SK-N-DZ (cell line): ENCODE measurements around the gene ZC3H7B.
"Not testable (repeated sequence)": the region's sequence is repeated elsewhere in the genome, so short reads cannot be mapped to it uniquely, and the experiment has no call there.

ENCODE experiments used
- DNase-seq: peaks from one replicate; pipeline ENCODE4 v3.0.0-alpha.2; 2015; ENCODE audit warnings: low spot score

Gene ZC3H7B

DNA sequence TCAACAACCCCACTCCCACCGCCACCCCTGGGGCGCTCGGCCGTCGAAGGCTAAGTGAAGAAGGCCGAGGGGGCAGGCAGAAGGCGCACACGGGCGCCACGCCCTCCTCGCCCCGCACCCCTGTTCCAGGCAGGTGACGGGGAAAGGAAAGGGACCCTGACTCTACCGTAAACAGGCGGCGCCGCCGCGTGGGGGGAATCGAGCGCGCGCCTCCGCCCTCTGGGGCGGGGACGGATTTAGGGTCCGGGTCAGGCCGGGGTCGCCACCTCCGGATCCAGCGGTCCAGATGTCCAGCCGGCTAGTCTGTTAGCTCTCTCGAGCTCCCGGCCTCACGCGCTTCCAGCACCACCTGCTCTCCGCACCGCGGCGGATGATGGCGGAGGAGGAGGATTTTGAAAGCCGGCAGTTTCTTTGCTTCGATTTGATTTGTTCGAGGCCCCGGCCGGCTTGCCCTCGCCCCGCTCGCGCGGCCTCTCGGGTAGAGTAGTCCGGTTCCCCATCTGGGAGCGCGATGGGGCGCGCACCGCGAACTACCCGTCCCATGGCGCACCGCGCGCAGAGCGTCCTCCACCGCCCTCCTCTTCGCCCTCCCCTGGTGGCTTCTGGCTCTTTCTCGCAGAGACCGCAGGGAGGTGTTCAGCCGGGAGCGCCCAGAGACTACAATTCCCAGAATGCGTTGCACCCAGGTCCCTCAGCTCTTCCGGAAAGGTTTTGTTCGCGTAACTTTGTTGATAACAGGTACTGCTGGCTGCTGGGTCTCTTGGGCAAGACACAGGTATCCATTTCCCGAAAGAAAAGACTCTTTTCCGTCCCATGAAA is 15.3 kb upstream of the ZC3H7B start, which contains the start of gene RANGAP1:
RANGAP1 (minus strand) TSS at position 368 of the 819 bp plus-strand sequence. CDS start 5,143 bp downstream, outside the sequence.
- peak; percentile 98 for DNase-seq

DNA sequence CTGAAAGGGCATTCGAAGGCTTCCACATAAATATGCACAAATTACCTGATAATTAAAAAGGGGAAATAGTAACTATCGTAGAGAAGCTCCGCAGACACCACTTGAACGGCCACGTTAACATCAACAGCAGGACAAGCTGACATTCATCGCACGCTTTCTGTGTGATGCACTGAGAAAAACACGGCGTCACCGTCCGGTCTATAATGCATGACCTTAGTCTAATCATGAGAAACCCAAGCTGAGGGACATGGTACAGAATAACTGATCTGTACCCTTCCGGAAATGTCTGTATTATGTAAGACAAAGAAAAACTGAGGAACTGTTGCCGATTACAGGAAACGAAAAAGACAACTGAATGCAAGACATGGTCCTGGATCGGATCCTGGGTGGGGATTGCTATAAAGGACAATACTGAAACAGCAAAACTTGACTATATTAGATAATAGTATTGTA is 14.7 kb upstream of the ZC3H7B start:
- no peak for DNase-seq

DNA sequence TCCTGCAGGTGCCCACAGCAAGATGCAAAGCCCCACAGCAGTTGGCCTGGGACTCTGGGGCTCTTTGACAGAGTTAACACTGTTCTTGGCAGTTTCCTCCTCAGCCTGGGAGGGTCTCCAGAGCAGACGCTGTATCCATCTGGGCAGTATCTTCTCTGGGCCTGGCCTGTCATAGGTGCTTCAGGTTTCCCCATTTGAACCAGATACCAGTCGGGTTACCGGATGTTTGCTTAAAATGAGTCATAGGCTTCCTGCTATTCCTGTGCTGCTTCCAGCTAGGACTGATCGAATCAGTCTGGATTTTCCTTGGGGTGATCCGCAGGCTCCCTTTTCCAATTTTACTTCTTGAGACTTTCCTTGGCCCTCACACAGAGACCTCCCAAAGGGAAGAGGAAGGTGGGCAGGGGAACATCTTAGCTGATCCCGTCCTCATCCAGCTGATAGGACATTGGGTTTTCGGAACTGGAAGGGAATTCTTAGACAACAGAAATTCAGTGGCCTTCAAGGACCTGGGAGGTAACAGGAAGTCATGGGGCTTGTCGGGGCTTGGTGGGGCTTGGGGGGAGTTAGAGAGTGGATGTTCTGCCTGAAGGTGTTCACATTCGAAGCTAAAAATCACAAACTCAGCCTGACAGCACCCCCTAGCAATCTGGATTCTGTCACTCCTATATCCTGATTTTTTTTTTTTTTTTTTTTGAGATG is 12.9 kb upstream of the ZC3H7B start:
- peak; percentile 57 for DNase-seq

DNA sequence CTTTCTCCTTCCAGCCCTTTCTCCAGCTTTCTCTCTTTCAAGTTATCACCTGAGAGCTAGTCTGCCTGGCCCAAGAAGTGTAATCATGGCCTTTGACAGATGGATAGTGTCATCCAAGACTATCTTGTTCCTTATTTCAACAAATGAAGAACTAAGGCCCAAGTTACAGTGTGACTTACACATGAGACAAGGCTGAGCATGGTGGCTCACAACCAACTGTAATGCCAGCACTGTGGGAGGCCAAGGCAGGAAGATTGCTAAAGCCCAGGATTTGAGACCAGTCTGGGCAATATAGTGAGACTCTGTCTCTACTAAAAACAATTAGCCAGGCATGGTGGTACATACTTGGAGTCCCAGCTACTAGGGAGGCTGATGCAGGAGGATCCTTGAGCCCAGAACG is 11.7 kb upstream of the ZC3H7B start:
- DNase-seq: no peak

DNA sequence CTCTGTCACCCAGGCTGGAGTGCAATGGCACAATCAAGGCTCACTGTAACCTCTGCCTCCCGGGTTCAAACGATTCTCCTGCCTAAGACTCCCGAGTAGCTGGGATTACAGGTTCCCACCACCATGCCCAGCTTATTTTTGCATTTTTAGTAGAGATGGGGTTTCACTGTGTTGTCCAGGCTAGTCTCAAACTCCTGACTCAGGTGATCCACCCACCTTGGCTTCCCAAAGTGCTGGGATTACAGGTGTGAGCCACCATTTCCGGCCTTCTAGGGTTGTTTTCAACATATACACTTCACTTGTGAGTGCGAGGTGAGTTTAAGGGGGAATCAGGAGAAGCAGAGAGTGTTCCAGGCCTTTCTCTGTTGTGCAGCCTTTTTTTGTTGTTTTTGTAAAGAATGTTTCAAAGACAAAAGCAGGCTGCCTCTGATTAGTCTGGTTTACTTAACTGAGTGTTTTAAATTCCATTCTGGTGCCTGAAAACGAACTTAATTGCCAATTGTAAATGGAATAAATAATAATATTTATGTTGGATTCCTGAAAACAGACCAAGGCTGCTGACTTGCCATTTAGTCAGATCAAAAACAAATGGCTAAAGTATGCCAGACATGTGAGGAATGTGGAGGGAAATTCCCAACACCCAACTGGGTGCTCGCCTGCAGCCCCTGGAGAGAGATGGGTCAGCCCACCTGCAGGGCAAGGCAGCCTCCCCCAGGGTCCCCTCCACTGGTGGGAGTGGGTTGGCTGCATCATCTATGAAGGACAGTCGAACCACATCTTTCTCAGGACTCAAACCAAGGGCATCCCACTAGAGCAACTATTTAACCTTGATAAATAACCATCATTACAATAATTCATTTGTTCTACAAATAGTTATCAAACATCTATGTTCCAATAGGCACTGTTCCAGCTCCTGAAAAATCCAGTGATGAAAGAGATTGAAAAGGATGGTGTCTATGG is 10.8 kb upstream of the ZC3H7B start:
- DNase-seq: no peak

DNA sequence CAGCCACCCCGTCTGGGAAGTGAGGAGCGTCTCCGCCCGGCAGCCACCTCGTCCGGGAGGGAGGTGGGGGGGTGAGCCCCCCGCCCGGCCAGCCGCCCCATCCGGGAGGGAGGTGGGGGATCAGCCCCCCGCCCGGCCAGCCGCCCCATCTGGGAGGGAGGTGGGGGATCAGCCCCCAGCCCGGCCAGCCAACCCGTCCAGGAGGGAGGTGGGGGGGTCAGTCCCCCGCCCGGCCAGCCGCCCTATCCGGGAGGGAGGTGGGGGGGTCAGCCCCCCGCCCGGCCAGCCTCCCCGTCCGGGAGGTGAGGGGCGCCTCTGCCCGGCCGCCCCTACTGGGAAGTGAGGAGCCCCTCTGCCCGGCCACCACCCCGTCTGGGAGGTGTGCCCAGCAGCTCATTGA is 6.5 kb upstream of the ZC3H7B start:
- DNase-seq: not testable (repeated sequence)

DNA sequence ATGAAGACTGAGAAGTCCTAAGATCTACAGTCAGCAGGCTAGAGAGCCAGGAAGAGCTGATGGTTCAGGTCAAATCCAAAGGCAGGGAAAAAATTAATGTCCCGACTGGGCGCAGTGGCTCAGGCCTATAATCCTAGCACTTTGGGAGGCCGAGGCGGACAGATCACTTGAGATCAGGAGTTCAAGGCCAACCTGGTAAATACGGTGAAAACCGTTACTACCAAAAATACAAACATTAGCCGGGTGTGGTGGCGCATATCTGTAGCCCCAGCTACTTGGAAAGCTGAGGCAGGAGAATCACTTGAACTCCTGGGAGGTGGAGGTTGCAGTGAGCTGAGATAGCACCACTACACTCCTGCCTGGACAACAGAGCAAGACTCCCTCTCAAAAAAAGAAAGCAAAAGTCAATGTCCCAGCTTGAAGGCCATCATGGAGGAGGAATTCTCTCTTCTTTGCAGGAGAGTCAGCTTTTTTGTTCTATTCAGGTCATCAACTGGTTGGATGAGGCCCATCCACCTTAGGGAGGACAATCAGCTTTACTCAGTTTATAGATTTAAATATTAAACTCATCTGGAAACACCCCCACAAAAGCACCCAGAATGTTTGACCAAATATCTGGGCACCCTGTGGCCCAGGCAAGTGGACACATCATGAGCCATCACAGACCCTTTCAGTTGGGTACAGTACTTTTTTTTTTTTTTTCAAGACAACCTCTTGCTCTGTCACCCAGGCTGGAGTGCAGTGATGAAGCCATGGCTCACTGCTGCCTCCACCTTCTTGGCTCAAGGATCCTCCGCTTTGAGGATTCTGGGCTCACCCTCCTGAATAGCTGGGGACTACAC is 4.3 kb upstream of the ZC3H7B start:
- DNase-seq: no peak

DNA sequence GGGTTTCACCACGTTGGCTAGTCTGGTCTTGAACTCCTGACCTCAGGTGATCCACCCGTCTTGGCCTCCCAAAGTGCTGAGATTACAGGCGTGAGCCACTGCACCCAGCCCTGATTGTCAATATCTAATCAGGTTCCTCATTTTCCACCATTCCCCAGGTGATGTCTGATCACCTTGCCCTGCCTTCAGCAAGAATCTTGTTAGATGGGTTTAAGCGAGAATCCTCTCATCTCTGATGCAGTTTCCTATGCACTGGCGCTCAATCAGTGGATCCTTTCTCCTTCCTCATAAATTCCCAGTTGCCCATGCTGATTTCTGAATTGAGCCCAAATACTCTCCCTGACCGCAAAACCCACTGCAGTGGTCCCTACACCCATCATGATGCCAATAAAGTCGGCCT is 664 bp upstream of the ZC3H7B start:
- DNase-seq: no peak

DNA sequence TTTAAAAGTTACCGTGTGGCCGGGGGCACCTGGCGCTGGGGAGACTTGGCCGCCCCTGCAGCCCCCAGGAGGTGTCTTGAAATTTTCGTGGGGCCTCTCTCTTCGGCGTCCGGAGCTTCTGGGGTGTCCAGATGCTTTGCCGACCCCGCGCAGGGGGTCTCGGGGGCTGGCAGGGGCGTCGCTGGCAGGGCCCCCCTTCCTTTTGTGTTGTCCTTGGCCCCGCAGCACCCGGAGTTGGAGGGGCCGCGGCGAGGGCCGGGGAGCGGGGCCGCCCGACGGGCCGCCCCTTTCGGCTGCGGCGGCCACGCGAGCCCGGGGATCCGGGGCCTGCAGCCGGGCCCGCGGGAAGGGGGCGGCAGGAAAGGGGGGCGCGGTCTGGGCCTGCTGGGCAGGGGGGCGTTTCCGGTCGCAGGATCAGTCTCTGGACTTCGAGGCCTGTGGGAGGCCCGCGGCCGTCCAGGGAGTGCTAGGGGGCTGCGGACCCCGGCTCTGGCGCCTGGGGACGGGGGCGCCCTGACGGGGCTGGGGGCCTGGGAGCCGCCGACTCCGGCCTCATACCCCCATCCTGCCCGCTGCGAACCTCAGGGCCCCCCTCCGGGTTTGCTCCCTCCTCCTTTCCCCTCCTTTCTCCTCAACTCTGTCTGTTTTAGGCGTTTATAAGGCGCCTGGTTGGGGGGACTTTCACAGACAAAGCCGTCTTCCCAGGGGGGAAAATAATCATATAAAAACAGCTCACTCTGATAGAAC is 869 bp downstream of the ZC3H7B start:
- DNase-seq: no peak

DNA sequence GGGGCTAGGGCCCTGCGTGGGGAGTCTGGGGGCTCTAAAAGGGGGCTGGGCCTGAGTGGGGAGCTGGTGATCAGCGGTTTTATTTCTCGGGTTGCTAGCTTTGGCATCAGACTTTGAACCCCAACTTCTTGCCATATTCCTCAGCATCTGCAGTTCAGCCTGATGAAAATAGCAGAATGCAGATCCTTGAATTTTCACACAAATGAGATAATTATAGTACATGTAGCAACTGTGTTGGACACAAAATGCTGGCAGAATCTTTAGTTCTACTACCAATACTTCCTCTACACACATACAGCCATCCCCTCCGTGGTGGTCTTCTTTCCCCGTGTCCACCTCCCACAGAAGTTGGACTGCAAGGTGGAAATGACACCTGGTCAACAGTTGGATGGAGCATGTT is 1.5 kb downstream of the ZC3H7B start:
- DNase-seq: no peak

DNA sequence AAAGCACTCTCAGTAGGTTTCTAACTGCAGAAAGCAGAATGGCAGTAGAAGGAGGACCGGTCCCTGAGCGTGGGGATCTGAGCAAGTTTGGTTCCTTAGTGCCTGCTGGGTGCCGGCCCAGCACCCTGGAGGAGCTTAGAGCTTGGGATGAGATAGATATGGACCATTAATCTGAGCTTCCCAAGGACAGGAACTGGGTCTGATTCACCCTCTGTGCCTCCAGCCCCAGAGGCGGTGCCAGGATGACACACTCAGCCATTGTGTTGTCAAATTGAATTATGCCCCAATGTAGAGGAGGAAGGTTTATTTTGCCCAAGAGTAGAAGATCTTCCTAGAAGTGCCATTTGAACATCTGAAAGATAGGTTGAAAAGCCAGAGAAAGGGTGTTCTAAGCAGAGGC is 4.3 kb downstream of the ZC3H7B start:
- DNase-seq: no peak

DNA sequence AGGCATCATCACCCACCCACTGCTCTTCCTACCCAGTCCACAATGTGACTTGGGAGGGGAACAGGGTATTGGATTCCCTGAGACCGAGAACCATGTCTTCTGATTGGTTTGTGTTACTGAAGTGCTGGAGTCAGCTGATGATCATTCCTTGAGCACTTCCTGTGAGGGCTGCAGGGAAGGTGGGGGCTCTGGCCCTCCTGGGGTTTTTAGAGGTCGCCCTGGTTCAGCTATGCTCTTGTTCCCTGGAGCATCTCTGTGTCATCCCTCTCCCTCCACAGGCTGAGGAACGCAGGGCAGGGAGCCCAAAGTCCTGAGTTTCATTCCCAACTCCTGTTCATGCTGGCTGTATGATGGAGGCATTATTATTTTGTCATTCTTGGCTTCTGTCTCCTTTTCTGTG is 6.7 kb downstream of the ZC3H7B start:
- DNase-seq: no peak

DNA sequence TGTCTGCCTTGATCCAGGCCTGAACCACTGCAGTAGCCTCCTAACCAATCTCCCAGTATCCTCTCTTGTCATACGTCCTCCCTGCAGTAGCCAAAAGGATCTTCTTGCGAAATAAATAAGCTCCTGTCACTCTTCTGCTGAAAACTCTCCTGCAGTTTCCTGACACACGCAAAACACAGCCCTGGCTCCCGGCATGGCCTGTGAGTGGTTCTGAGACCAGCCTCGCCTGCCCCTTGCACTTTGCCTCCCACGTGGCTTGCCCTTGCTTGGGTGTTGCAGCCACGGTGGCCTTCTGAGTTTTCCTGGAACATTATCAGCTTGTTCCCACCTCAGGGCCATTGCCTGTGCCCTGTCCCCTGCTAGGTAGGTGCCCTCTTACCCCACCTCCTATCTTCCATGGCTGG is 7.2 kb downstream of the ZC3H7B start:
- no peak for DNase-seq

DNA sequence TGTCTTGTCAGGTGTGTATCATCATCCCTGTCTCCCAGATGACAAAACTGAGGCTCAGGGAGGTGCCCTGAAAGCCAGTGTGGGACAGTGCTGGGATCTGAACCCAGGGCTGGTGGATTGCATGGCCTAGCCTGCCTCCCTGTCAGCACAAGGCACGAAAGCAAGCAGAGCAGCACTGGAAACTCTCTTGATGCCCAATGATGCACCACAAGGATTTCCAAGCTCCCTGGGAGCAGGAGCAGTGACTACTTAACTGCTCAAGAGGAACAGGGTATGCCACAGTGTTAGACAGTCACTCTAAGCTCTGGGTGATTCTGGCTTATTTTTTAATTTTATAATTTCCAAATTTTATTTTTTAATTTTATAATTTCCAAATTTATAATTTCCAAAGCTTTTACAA is 9.0 kb downstream of the ZC3H7B start:
- DNase-seq: no peak

DNA sequence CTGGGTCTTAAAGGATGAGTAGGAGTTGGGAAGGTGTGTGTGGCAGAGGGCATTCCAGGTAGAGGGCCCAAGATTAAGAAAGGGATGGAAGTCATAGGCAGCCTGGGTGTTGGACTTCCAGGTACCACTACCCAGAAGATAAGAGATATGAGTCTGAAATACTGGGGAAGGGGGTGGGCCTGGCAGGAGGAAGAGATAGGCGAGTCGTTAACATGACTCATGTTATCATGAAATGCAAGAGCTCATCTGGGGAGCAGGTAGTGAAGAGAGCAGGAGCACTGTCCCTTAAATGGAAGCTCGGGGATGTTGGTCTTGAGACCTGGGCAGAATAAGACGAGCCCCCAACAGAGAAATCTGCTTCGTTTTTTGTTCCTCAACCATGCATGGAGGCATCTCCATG is 10.2 kb downstream of the ZC3H7B start:
- no peak for DNase-seq

DNA sequence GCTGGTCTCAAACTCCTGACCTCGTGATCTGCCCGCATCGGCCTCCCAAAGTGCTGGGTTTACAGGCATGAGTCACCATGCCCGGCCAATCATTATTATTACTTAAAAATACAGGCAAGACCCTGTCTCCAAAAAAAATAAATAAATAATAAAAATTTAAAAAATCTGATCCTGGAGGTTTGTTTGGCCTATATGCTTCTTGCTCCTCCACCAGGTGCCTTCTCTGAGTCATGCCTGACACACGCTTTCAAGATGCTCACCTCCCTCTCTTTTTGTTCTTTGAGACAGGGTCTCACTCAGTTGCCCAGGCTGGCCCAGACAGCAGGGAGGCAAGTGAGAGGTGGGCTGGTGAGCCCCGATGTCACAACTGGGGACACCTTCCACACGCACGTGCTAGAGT is 13.5 kb downstream of the ZC3H7B start:
- DNase-seq: no peak

DNA sequence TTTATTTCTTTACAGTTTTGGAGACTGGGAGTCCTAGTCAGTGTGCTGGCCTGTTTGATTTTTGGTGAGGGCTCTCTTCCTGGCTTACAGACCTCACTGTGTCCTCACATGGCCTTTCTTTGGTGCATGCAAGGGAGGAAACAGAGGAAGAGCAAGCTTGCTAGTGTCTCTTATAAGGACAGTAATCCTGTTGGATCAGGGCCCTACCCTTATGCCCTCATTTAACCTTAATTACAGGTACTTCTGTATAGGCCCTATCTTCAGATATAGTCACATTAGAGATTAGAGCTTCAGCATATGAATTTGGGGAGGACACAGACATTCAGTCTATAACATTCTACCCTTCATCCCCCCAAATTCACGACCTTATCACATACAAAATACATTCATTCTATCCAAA is 14.3 kb downstream of the ZC3H7B start:
- DNase-seq: no peak

DNA sequence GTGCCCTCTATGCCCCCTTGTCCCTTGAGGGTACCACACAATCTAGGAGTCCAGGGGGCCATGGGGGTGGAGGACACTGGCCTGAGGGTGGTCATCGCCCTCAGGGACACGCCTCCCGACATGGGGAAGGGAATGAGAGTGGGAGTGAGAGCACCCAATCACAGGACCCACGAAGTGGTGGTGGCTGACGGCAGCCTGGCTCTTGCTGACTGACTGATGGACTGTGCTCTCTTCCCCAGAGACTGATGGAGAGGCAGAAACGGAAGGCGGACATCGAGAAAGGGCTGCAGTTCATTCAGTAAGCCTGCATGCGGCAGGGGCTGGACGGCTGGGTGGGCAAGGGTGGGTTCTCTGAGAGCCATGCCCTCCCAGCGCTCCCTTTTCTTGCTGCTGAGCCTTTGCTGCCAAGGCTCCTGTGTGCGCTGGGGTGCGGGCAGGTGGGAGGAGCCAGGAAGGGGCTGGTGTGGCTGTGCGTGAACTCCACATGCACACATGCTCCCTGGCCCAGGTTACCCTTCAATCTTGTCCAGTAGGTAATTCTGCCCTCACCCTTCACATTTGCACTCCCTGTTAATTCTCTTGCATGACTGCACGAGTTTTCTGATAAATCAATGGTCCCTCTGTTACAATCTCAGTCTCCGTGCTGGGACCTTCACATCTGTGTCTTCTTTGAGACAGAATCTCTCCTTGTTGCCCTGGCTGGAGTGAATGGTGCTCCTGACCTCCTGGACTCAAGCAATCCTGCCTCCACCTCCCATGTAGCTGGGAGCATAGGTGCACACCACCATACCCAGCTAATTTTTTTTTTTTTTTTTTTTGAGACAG is 19.3 kb downstream of the ZC3H7B start:
- no peak for DNase-seq

DNA sequence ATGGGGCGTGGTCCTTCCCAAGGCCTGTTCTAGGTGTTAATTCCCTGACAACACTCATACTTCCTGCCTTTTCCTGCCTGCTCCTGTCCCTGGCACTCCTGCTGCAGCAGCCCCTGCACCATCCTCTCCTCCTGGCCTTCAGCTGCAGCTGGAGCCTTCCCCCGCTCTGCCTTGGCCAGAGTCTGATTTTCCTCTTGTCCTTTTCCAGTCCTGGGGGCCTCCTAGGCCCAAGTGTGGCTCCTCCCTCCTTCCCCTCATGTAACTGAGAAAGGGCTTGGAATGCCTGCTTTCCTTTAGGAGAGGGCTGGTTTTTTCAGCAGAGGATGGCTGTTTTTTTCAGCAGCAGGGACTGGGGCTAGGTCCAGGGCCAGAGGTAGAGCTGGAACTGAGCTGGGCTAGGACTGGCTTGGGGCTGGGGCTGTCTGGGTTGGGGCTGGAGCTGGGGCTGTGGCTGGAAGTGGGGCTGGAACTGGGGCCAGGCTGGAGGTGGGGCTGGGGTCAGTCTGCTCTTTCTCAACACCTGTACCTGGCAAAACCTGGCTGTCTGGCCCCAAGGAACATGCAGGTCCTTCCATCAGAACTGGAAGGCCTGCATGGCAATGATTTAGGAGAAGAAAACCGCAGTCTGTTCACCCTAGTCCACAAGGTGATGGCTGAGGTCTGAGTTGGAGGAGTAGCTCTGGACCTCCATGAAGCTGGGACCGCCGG is 23.6 kb downstream of the ZC3H7B start:
- no peak for DNase-seq
